HL-60 (cell line): ENCODE measurements around the gene VAT1L.

Experiments
- DNase-seq, 2 experiments: peaks; one replicate each; pipeline ENCODE4 v3.0.0-alpha.2; 2010 to 2020; ENCODE audit warnings: low read depth in 1 of 2, low spot score in 1 of 2
- H3K27ac ChIP-seq: fragments of 250-450 bp; sonication (Bioruptor Pico); replicated peaks from 2 replicates; pipeline ENCODE4 v1.5.1; 2020; ENCODE audit warnings: mild to moderate bottlenecking, moderate library complexity
- H3K27me3 ChIP-seq: fragments of 250-450 bp; sonication (Bioruptor Pico); 2 replicates; pipeline ENCODE4 v1.5.1; 2021; ENCODE audit warnings: mild to moderate bottlenecking, moderate library complexity; ENCODE audit not compliant: insufficient read depth, poor library complexity, severe bottlenecking
- H3K4me3 ChIP-seq: replicated peaks from 2 replicates; pipeline ENCODE4 v1.5.1; 2011; ENCODE audit warnings: mild to moderate bottlenecking, control low read depth, low read length; ENCODE audit not compliant: insufficient read depth
- CTCF ChIP-seq: IDR thresholded peaks from one replicate; pipeline ENCODE4 v1.5.1; 2011; ENCODE audit warnings: low read length, control low read depth, inconsistent platforms; ENCODE audit not compliant: insufficient read depth
- GABPA ChIP-seq: IDR thresholded peaks from 2 replicates; pipeline ENCODE4 v1.6.1; 2012; ENCODE audit warnings: low read depth
- POLR2AphosphoS5 ChIP-seq: IDR thresholded peaks from 2 replicates; pipeline ENCODE4 v1.6.1; 2012; ENCODE audit warnings: low read depth
- SPI1 ChIP-seq: IDR thresholded peaks from 2 replicates; pipeline ENCODE4 v1.6.1; 2012; ENCODE audit warnings: low read depth, mild to moderate bottlenecking, borderline replicate concordance
- TF ChIP-seq, protein P1 (sequence below): IDR thresholded peaks from 2 replicates; pipeline ENCODE4 v1.6.1; 2012; ENCODE audit warnings: low read depth; ENCODE audit not compliant: insufficient replicate concordance

The VAT1L gene

GRCh38 chr16:77749415-77749814 is 38.9 kb upstream of the VAT1L start:
- no peak for DNase-seq
- Histone ChIP-seq H3K27me3 (no peaks in the 10 kb centered on the region), H3K27ac (no peak overlapping the region), H3K4me3 (no peak overlapping the region)
- TF ChIP-seq, protein P1, sequence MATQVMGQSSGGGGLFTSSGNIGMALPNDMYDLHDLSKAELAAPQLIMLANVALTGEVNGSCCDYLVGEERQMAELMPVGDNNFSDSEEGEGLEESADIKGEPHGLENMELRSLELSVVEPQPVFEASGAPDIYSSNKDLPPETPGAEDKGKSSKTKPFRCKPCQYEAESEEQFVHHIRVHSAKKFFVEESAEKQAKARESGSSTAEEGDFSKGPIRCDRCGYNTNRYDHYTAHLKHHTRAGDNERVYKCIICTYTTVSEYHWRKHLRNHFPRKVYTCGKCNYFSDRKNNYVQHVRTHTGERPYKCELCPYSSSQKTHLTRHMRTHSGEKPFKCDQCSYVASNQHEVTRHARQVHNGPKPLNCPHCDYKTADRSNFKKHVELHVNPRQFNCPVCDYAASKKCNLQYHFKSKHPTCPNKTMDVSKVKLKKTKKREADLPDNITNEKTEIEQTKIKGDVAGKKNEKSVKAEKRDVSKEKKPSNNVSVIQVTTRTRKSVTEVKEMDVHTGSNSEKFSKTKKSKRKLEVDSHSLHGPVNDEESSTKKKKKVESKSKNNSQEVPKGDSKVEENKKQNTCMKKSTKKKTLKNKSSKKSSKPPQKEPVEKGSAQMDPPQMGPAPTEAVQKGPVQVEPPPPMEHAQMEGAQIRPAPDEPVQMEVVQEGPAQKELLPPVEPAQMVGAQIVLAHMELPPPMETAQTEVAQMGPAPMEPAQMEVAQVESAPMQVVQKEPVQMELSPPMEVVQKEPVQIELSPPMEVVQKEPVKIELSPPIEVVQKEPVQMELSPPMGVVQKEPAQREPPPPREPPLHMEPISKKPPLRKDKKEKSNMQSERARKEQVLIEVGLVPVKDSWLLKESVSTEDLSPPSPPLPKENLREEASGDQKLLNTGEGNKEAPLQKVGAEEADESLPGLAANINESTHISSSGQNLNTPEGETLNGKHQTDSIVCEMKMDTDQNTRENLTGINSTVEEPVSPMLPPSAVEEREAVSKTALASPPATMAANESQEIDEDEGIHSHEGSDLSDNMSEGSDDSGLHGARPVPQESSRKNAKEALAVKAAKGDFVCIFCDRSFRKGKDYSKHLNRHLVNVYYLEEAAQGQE: no peak
- TF ChIP-seq CTCF (no peak), POLR2AphosphoS5 (no peak), SPI1 (no peak), GABPA (no peak)

DNA sequence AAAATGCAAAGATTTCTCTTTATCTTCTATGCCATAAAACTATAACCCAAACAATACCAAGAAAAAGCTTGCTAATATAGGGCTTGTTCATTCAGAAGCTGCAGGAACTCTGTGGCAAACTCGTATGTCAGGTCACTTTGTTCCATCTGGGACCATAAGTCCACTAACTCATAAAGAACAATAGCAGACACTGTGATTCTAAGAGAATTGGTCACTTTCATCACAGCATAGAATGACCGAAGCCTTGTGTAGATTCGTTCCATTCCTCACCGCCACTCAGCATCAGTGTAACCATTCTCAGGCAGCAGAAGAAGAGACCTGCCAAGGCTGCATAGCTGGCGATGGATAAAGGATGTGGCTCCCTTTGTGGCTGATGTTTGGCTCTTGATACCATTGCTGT is 30.3 kb upstream of the VAT1L start:
- DNase-seq: no peak
- no peak for TF ChIP-seq SPI1
- no peak for TF ChIP-seq GABPA
- TF ChIP-seq CTCF: no peak
- TF ChIP-seq, protein P1: no peak
- TF ChIP-seq POLR2AphosphoS5: no peak
- H3K27me3 ChIP-seq: no peaks in the 10 kb centered on the region

GRCh38 chr16:77758508-77758907 is 29.9 kb upstream of the VAT1L start:
- DNase-seq: no peak
- H3K4me3 ChIP-seq: no peak overlapping the region
- no peak overlapping the region for H3K27ac ChIP-seq
- TF ChIP-seq, protein P1: no peak
- TF ChIP-seq GABPA: no peak
- TF ChIP-seq CTCF: no peak
- TF ChIP-seq SPI1: no peak
- TF ChIP-seq POLR2AphosphoS5: no peak
- H3K27me3 ChIP-seq: no peaks in the 10 kb centered on the region

More for the DNA sequence above, 30.3 kb upstream of the VAT1L start:
- no peak overlapping the region for H3K4me3 ChIP-seq
- no peak overlapping the region for H3K27ac ChIP-seq
